LoVo (cell line): ENCODE measurements around the gene HOXA9.

Experiments used
- DNase-seq: peaks from one replicate; pipeline ENCODE4 v3.0.0-alpha.2; 2016; ENCODE audit warnings: low spot score

HOXA9 gene

DNA sequence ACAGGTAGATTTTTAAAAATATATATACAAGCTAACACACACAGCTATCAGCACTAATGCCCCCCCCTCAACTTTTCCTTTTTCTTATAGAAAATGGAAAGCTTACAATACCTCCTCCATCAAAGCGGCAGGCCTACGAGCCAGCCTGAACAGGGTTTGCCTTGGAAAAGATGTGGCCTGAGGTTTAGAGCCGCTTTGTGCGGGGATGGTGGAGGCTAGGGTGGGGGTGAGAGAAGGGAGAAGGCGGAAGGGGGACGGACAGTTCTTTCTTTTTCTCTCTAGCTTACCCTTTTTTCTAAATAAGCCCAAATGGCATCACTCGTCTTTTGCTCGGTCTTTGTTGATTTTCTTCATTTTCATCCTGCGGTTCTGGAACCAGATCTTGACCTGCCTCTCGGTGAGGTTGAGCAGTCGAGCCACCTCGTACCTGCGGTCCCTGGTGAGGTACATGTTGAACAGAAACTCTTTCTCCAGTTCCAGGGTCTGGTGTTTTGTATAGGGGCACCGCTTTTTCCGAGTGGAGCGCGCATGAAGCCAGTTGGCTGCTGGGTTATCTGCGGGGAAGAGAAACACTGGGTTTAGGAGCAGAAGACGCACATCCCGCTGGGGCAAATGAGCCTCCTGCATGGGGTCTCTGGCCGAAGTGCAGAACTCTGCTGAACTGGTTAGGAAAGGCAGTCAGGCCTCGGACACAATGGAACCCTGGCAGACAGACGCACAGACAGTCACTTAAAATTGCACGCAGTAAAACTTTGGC, 1.9 kb downstream of the HOXA9 start:
- peak; percentile 24 for DNase-seq

DNA sequence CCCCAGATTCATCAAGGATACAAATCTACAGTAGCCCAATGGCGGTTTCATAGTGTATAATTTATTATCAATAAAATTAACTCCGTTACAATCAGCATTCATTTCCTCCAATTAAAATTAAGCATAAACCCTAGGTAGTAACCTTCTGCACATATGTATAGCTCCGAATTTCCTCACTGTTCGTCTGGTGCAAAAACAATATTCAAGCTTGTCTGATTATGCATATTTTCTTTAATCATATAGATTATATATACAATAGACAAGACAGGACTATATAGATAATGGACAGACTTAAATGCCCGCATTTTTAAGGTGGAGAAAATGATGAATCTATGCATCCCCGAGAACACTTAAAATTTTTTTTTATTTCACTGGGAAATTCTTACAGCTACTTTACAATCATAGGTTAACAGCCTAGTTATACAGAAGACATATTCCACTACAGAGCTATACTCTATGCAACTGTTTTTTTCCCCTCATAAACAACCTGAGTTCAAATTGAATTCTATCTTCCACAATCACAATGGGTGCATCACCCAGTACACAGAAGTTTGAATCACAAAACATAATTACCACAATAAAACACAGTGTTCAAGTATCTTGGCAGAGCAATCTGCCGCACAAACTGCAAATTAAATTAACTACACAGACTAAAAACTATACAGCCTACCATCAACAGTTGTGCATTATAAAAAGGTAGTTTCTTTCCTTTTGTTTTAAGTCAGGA, 2.6 kb downstream of the HOXA9 start:
- peak; percentile 19 for DNase-seq

DNA sequence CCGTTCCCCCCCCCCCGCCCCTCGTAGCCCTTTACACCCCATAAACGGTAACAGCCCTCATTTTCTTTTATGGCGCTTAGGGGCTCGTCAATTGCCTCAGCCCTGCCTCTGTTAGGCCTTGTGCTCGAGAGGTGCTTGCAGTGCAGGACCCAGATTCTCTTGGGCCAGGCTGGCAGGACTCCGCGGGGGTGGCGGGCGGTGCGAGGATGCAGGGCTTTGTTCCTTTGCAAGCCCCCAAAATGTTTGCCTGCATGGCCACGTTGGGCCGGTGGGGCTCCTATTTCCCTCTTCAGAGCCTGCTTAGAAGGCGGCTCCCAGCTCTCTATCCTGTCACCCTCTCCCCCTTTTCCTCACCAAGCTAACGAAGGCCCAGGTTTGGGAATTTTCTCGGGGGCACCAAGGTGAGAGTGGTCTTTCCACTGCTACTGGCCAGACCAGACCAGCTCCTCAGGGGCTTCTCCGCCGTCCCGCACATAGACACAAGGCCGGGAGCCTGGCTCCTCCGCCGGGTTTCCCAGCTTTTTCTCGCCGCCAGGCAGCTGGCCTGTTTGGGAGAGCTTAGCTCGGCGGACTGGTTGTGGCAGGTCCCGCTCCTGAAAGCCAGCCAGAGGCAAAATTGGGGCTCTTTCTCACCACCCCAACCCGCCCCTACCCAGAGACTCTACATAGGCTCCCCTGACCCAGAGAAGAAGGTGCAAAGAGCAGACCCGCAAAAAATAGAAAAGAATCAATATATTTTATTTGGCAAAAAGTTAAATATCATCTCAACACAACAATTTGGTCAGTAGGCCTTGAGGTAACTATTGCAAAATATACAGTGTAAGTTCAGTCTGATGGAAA, 3.4 kb downstream of the HOXA9 start:
- DNase-seq: peak; percentile 43

GRCh38 chr7:27161214-27161720, 4.1 kb downstream of the HOXA9 start:
- peak; percentile 75 for DNase-seq

- DNase-seq: peak; percentile 95
Observed at GRCh38 chr7:27160546-27161213, 4.7 kb downstream of the HOXA9 start.

DNA sequence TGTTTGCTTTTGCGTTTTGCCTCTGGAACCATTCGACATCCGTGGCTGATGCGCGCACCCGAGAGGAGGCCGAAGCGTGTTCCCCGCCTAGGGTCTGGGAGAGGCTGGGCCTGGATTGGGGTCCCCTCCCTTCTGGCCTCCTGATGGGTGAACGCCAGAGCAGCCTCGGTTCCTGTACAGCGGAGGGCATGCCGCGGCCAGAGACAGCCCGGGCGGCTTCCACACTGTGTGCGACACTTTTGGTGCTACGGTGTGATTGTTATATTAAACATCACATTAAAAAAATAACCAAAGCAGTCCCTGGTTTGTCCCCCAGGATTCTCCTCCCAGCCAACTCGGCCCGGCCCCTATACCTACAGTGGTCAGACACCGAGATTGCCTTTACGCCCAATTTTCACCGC, 5.2 kb downstream of the HOXA9 start:
- peak; percentile 37 for DNase-seq

GRCh38 chr7:27159266-27160144, 5.8 kb downstream of the HOXA9 start:
- DNase-seq: peak; percentile 40

DNA sequence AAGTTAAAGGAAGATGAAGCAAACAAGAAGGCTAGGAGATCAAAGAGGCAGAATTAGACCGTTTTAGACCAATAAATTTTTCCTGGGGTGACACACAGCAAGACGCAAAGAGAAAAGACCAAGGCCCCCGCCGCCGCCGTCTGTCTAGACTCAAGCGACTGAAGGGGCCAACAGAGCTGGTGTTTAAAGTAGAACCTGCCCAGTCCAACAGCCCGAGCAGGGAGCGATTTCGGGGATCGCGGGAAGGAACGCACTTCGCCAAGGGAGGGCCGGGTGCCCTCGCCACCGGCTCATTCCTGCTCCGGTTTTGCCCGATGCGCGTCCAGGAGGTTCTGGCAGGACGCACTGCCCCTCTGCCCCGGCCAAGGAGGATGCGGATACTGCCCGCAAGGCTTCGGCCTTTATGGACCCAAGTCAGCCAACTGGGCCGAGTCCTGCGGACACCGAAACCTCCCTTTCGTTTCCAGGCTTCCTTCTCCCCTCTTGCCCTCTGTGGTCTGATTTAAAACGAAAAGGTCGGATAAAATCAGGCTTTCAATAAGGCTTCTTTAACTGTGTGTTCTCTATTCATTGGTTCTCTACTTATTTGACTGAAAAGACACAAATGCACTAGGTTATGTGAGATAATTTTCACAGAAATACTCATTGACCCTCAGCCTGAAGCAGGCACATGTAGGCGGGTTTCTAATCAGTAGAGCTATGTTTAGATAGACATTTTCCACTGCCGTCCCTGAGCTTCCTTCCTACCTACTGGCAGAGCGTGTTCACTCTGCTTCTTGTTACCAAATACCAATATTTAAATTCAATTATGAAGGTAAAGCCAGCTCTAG, 6.7 kb downstream of the HOXA9 start:
- DNase-seq: peak; percentile 32

DNA sequence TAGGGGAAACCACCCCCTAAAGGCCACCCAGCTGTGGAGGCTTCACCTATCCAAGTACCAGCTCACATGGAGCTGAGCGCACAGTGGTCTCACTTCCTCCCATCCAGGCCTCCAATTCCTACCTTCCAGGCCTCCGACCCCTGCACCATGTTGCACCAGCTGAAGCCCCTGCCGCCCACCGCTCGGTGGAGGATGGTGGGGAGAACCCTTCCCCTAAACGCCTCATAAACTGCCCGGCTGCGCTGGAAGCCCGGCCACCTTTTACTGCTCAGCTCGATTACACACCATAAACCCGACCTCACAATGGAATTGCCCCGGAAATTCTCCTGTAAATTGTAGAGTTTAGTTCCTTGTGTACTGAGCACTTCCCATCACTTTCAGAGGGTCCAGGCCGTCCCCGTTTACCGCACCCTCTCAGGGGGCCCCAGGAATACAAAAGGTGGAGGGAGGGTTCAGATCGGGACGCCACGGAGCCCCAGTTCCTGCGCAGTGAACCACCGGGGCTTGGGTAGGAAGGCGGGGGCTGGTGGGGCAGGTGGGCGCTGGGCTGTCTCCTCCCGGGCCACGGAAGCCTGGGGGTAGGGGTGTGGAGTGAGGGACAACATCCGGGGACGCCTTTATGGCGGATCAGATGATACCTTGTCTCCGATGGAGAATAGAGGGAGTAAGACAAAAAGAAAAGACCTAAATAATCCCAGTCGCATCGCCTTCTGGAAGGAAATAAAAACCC, 7.5 kb downstream of the HOXA9 start:
- peak; percentile 36 for DNase-seq

GRCh38 chr7:27156916-27157701, 8.2 kb downstream of the HOXA9 start:
- peak; percentile 28 for DNase-seq

DNA sequence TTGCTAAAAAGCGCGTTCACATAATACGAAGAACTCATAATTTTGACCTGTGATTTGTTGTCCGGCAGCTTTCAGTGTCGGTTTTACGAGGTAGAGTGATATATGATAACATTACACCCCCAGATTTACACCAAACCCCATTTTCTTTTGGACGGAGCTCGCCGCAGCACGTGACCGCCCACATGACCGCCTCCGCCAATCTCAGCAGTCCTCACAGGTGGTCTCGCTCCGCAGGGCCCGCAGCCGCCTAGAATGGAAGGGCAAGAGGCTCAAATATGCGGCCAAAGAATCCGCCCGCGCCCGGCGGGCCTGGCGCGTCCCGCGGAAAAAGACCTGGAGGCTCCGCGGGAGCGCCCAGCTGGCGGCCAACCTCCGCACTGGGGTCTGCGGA, 8.8 kb downstream of the HOXA9 start, which contains the start of gene HOXA7:
HOXA7 (minus strand) TSS at position 168 of the 391 bp plus-strand sequence; CDS start at position 38, 130 bp downstream.
- peak; percentile 92 for DNase-seq

DNA sequence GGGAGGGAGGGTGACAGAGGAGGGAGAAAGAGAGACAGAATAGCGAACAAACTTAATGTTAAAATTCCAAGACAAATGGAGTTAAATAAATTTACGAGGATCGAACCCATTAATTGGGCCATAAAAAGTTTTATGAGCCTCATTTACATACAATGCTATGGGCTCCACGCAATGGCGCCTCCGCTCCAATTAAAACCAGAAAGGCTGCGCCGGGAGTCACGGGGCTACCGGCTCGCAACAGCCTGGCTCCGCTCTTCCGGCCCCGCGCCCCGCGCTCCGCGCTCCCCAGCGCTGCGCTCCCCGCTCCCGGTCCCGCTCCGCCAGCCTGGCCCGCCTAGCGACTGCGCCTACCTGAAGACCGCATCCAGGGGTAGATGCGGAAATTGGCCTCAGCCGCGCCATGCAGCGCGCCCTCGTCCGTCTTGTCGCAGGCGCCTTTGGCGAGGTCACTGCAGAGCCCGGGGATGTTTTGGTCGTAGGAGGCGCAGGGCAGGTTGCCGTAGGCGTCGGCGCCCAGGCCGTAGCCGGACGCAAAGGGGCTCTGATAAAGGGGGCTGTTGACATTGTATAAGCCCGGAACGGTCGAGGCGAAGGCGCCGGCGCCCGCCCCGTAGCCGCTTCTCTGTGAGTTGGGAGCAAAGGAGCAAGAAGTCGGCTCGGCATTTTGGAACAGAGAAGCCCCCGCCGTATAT, 9.4 kb downstream of the HOXA9 start:
- DNase-seq: peak; percentile 80

DNA sequence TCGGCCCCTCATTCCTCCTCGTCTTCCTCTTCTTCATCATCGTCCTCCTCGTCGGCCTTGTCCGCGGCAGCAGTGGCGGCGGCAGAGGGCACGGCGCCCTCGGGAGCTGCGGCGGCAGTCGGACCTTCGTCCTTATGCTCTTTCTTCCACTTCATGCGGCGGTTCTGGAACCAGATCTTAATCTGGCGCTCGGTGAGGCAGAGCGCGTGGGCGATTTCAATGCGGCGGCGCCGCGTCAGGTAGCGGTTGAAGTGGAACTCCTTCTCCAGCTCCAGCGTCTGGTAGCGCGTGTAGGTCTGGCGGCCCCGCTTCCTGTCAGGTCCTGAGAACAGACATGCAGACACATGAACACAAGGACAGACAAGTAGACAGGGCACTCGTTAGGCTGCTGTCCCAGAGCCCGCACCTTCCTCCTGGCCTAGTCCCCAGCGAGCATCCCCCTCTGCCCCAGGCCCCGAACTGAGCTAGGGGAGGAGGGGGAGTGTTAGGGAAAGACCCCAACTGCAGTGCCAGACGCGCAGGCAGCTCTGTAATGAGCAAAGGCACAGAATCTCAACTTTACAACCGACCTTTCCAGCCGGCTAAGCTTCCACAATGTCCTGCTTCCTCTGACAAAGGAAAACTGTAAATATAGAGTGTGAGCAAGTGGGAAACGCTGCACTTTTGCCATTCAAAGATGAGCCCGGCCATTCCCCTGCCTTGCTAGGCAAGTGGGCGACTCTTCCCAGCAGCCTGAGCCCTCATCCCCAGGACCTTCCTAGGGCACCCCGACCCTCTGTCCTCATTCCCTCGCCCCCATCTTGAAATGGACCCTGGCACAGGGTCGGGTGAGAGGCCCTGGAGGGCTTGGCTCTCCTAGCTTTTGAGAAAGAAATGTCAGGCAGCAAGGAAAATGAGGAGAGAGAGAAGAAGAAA, 10.2 kb downstream of the HOXA9 start:
- DNase-seq: no peak

- DNase-seq: no peak
Observed at GRCh38 chr7:27154369-27154768, 11.0 kb downstream of the HOXA9 start.

DNA sequence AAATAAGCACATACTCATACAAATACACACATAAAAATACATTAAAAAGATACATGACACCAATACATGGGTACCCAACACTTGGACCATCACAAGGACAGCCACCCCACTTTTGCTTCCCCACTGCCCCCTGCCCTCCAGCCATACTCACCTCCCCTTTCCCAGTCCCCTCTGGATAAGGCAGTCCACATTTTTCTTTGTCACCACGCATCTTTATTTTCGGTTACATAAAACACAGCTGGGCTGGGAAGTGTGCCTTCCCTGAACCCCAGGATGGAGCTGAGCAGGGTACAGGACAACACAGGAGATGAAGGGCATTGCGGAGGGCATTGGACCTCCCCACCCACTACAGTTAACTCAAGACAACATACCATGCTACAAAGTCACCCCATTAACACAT, 11.8 kb downstream of the HOXA9 start:
- no peak for DNase-seq

DNA sequence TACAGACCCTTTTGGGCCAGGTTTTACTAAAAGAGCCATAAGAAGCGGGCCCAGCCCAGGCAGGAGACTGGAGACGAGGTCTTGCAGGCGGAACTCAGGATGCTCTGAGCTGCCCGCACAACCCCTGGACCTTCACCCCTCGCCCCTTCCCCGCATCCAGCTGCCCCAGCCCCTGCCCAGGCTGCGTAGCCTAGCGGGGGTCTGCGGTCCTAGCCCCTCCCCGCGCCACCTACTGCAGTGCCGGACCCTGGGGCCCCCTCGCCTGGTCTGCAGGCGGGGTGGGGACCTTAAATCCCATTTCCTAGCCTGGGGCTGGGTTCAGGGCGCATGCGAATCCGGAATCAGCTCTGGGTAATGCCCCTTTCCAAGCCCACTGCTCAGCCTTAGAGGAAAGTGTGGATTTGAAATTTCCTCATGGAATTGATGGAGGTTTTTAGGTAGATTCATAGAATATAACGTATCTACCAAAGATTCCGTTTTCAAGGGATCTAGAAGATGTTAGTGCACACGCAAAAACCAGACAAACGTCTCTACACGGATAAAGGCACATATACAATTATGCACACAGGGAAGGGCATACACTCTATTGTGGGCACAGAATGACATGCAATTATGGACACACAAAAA, 12.4 kb downstream of the HOXA9 start:
- DNase-seq: no peak
